ENCODE results near the gene FOXP1.

Gene FOXP1

GRCh38 chr3:71318458-71318827, 265.1 kb downstream of the FOXP1 start:
- DNase-seq, result no peak

GRCh38 chr3:71317749-71318457, 265.6 kb downstream of the FOXP1 start:
- no peak for DNase-seq

GRCh38 chr3:71317140-71317539, 266.4 kb downstream of the FOXP1 start:
- no peak for DNase-seq

- no peak for DNase-seq
These were observed 267.3 kb downstream of the FOXP1 start for GRCh38 chr3:71316066-71316777.

- no peak for DNase-seq
These were observed 268.1 kb downstream of the FOXP1 start for GRCh38 chr3:71315431-71315830.

- no peak for DNase-seq
These were observed 269.7 kb downstream of the FOXP1 start for GRCh38 chr3:71313844-71314243.

- DNase-seq, result no peak
These were observed 271.1 kb downstream of the FOXP1 start for GRCh38 chr3:71312461-71312860.

- no peak for DNase-seq
These were observed 271.9 kb downstream of the FOXP1 start for GRCh38 chr3:71311661-71312046.

- no peak for DNase-seq
These were observed 272.4 kb downstream of the FOXP1 start for GRCh38 chr3:71310980-71311660.

- no peak for DNase-seq
These were observed 273.1 kb downstream of the FOXP1 start for GRCh38 chr3:71310359-71310979.

- DNase-seq, result no peak
These were observed 273.6 kb downstream of the FOXP1 start for GRCh38 chr3:71309886-71310285.

GRCh38 chr3:71309342-71309741, 274.2 kb downstream of the FOXP1 start:
- DNase-seq, result peak; percentile 34

GRCh38 chr3:71308836-71309235, 274.7 kb downstream of the FOXP1 start:
- no peak for DNase-seq

GRCh38 chr3:71307991-71308697, 275.4 kb downstream of the FOXP1 start:
- no peak for DNase-seq

GRCh38 chr3:71305231-71306206, 278.0 kb downstream of the FOXP1 start:
- peak; percentile 20 for DNase-seq

- DNase-seq, result peak; percentile 26
These were observed 278.8 kb downstream of the FOXP1 start for GRCh38 chr3:71304684-71305083.

- DNase-seq, result no peak
These were observed 279.3 kb downstream of the FOXP1 start for GRCh38 chr3:71304247-71304646.

- DNase-seq, result no peak
These were observed 279.8 kb downstream of the FOXP1 start for GRCh38 chr3:71303627-71304200.

- DNase-seq, result no peak
These were observed 280.9 kb downstream of the FOXP1 start for GRCh38 chr3:71302604-71303003.

- DNase-seq, result no peak
These were observed 282.6 kb downstream of the FOXP1 start for GRCh38 chr3:71300951-71301393.

- DNase-seq, result no peak
These were observed 284.4 kb downstream of the FOXP1 start for GRCh38 chr3:71299160-71299559.
